NCI-H146 (cell line): ENCODE measurements around the gene ZNF710.
"Not testable (repeated sequence)": the region's sequence is repeated elsewhere in the genome, so short reads cannot be mapped to it uniquely, and the experiment has no call there.

Source experiments
- DNase-seq: peaks from one replicate; lab custom pipeline; 2025; lab: John Stamatoyannopoulos, UW

The ZNF710 gene

GRCh38 chr15:90059208-90059985 lies 58.3 kb downstream of the ZNF710 start:
- DNase-seq, result no peak

DNA sequence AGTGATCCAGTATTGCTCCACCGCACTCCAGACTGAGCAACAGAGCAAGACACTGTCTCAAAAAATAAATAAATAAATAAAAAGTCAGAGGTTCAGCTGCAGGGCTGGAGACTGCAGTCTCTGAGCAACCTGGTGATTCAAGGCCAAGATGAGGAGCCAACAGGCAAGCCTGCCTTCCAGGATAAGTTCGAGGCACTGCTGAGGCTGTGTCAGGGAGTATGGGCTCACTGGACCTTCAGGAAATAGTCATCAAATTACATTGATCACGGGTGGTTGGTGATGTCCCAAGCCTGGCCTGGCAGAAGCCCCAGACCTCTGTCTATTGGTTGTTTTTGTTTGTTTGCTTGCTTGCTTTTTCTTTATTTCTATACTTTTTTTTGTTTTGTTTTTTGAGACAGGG lies 59.7 kb downstream of the ZNF710 start:
- DNase-seq, result no peak

DNA sequence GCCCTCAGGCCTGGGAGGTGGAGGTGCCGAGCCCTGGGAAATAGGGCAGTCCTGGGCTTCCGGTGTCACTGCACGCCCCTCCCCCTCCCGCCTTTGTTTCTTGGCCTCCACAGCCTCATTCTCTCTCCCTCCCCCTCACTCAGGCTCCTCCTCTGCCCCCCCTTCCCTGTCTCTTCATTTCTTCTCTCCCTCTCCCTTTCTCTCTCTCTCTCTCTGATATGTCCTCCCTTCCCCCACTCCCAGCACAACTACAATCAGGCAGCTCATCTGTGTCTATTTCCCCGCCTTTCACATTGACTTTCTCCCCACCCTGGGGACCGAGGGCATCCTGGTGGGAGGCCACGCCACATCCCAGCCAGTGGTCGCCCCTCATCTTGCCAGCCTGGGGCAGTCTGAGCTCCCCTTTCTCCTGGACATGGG lies 60.9 kb downstream of the ZNF710 start:
- DNase-seq, result peak; percentile 40

DNA sequence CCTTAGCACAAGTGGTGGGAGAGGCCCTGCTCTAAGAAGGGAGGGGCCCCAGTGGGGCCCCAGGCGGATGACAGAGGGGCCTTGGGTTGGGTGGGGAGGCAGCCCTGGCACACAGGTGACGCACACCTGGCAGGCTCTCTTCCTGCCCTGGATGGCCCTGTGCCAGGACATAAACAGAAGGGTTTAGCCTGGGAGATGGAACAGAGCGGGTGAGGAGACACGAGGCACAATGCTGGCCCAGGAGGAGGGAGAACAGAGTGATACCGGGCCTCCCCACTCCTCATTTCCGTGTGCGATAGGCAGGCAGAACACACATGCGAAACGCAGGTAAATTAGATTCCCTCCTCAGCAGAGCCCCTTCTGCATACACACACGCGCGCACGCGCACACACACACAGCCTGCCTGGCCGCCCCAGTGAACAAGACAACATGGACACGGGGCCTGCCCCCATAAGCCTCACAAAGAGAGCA lies 61.4 kb downstream of the ZNF710 start:
- peak; percentile 60 for DNase-seq

DNA sequence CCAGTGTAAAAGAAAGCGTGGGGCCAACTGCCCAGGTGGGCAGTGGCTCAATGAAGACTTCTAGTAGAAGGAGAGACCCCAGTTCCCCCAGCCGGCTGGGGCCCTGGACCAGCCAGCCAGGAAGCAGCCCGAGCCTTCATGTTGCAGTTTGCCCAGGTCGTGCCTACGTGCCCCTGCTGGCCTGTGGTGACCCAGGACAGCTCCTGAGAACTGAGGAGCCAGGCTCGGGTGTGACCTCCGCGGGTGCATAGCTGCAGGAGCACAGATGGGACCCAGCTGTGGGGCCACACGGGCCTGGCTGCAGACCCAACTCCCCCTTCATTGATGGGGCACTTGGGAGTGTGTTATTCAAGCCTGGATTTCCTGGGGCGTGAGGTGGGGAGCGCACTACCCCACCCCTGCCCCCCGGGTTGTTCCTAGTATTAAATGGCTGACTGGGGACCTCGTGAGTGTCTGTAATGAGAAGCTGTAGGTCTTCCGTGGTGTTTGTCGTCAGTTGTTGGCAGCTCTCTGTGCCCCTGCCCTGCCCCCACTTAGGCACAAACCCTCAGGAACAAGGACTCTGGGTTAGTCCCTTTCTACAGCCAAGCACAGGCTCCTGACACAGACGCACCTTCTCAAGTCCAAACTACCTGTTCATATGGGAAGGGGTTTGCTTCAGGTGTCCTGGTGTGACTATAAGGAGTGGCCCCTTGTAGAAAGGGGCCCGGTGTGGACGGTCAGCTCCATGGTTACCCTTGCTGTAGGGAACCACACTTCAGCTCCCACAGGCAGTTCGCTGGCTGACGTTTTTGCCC lies 62.0 kb downstream of the ZNF710 start:
- DNase-seq, result no peak

DNA sequence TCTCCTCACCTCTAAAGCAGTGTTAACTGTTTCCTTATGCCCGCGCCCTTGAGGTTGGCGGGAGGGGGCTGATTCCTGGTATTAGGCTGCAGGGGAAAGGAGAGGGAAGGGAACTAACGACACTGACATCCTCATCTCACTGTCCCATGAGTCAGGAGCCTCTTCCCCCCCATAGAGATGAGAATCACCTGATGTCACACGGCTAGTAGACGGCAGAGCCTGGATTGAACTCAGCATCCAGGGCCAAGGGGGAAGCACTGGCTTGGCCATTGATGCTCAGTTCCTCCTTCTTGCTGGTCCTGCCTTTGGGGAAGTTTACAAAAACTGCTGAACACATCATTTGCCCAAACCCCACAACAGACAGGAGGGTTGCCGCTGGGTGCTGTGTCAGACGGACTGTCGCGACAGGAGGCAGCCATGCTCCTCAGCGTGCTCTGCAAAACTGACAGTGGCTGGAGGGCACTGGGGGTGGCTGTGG lies 62.7 kb downstream of the ZNF710 start:
- DNase-seq, result no peak

GRCh38 chr15:90064911-90065681 lies 64.0 kb downstream of the ZNF710 start:
- no peak for DNase-seq

- no peak for DNase-seq
These were observed 64.5 kb downstream of the ZNF710 start for GRCh38 chr15:90065682-90066049.

DNA sequence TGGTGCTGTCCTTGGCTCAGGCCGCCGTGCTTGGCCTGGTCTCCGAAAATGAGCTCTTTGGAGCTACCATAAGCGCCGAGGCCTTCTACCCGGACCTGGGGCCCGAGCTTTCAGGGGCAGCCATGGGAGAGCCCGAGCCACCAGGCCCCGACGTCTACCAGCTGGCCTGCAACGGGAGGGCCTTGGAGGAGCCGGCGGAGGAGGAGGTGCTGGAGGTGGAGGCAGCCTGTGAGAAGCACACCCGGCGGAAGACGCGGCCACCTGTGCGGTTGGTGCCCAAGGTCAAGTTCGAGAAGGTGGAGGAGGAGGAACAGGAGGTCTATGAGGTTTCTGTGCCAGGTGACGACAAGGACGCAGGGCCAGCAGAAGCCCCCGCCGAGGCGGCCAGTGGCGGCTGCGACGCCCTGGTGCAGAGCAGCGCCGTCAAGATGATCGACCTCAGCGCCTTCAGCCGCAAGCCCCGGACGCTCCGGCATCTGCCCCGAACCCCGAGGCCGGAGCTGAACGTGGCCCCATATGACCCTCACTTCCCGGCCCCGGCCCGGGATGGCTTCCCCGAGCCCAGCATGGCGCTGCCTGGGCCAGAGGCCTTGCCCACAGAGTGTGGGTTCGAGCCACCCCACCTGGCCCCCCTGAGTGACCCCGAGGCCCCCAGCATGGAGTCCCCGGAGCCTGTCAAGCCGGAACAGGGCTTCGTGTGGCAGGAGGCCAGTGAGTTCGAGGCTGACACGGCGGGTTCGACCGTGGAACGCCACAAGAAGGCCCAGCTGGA lies 66.2 kb downstream of the ZNF710 start:
- DNase-seq, result no peak

DNA sequence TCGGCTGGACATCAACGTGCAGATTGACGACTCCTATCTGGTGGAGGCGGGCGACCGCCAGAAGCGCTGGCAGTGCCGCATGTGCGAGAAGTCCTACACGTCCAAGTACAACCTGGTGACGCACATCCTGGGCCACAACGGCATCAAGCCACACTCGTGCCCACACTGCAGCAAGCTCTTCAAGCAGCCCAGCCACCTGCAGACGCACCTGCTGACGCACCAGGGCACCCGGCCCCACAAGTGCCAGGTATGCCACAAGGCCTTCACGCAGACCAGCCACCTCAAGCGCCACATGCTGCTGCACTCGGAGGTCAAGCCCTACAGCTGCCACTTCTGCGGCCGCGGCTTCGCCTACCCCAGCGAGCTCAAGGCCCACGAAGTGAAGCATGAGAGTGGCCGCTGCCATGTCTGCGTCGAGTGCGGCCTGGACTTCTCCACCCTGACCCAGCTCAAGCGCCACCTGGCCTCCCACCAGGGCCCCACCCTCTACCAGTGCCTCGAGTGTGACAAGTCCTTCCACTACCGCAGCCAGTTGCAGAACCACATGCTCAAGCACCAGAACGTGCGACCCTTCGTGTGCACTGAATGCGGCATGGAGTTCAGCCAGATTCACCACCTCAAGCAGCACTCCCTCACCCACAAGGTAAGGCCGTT lies 67.0 kb downstream of the ZNF710 start:
- DNase-seq, result no peak

- not testable (repeated sequence) for DNase-seq
These were observed 69.5 kb downstream of the ZNF710 start for GRCh38 chr15:90070623-90071022.

- DNase-seq, result peak; percentile 68
These were observed 70.2 kb downstream of the ZNF710 start for GRCh38 chr15:90071220-90071807.

DNA sequence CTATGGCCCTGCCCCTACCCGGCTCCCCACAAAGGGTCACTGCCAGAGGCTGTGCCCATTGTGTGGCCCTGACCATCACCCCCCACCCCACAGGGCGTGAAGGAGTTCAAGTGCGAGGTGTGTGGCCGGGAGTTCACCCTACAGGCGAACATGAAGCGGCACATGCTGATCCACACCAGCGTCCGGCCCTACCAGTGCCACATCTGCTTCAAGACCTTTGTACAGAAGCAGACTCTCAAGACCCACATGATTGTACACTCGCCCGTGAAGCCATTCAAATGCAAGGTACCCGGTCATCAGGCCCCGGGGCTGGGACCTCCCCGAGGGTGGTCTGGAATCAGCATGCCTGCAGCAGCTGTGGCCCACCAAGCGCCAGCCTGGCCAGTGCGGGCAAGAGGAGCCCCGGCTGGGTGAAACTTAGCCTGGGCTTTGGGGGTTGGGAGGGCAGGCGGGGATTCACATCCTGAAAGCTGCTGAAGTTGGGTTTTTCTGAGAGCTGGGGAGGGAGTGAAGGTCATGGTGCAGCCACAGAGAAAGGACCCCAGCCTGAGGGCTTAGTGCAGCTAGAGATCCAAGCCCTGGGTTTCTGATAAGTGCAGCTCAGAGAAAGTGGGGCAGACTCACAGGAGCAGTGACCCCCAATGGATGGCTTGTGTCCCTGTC lies 72.0 kb downstream of the ZNF710 start:
- DNase-seq, result no peak

DNA sequence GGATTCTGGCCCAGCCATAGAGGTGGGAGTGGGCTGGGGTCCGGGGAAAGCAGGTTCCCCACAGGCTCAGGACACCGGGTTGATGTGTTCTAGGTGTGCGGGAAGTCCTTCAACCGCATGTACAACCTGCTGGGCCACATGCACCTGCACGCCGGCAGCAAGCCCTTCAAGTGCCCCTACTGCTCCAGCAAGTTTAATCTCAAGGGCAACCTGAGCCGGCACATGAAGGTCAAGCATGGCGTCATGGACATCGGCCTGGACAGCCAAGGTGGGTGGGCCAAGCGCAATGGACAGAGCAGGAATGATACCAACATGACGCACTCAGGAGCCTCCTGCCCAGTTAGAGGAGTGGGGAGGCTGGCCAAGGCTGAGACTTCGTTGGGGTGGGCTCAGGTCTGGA lies 72.9 kb downstream of the ZNF710 start:
- no peak for DNase-seq

GRCh38 chr15:90074916-90075315 lies 73.8 kb downstream of the ZNF710 start:
- no peak for DNase-seq

DNA sequence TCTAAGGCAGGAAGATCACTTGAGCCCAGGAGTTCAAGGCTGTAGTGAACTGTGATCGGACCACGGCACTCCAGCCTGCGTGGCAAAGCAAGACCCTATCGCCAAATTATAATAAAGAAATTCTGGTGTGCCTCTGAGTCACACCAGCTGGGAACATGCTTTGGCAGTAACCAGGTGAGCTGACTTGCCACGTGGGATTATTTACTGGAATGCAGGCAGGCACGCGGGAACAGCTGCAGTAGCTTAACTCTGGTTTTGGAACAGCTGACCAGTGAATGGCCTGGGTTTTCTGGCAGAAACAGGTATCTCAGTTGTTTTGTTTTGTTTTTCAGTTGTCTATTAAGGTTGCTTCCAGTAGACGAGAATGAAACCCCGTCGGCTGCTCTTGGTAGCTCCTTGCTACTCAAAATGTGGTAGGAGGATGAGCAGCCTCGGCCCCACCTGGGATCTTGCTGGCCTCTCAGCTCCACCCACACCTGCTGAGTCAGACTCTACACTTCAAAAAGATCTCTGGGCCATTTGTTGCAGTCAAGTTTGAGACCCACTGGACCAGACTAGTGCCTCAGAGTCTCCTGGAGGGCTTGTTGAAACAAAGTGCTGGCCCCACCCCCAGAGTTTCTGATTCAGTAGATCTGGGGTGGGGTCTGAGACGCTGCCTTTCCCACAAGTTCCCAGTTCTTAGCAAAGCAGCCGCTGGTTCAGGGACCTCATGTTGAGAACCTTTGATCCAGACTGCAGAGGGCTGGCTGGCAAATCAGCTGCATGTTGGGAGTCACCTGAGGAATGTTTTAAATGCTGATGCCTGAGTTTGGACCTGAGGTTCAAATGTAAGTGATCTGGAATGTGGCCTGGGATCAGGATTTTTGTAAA lies 74.5 kb downstream of the ZNF710 start:
- no peak for DNase-seq

DNA sequence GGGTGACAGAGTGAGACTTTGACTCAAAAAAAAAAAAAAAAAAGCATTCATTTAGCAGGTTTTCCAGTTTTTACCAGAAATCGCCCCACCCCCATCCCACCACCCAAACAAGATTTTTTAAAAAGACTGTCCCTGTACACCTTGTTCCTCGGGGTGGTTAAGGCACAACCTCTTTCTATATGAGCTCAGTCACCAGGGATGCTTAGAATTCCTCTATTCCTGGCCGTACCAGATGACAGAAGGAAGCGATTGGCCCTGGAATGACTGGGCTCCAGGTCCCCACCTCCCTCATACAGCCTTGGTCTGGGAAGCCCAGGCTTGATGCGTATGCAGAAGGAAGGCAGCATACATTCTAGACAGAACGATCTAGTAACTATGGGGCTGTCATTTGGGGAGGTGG lies 75.6 kb downstream of the ZNF710 start:
- DNase-seq, result no peak

- no peak for DNase-seq
These were observed 77.8 kb downstream of the ZNF710 start for GRCh38 chr15:90078965-90079364.
